Esophagus squamous epithelium (tissue), 4 donors: ENCODE data around the gene TCOF1.

Experiments used
- CTCF ChIP-seq, 6 experiments: fragments of 450-650 bp in 4 of 6; fragments of 200-600 bp in 2 of 6; sonication (generic) in 2 of 6; IDR thresholded peaks; one replicate each; pipeline ENCODE4 v1.5.1; 2016 to 2019; ENCODE audit warnings: antibody characterized with exemption in 6 of 6, mild to moderate bottlenecking in 4 of 6, moderate library complexity in 4 of 6
- POLR2A ChIP-seq, 4 donors: fragments of 450-650 bp; IDR thresholded peaks; one replicate each; pipeline ENCODE4 v1.6.1; 2017; ENCODE audit warnings: antibody characterized with exemption in 4 of 4, mild to moderate bottlenecking in 4 of 4, moderate library complexity in 3 of 4

GRCh38 chr5:150312518-150312917 is 45.0 kb upstream of the TCOF1 start:
- no peak for TF ChIP-seq CTCF (IDR thresholded peaks at IDR 0.05)
- no peak for TF ChIP-seq POLR2A (IDR thresholded peaks at IDR 0.05)
